ENCODE data around the gene SLC1A7. TPM values are rescaled to one million over a fixed set of nuclear protein-coding genes. Genes with fewer than 3 reads are reported as not detected.

Gene SLC1A7
- total and polyA plus RNA-seq, 2 of the 13 experiments (the other 11 are each of a cell fraction or from before 2014, with no cell fraction given) = 0.04 to 2.0 TPM

DNA sequence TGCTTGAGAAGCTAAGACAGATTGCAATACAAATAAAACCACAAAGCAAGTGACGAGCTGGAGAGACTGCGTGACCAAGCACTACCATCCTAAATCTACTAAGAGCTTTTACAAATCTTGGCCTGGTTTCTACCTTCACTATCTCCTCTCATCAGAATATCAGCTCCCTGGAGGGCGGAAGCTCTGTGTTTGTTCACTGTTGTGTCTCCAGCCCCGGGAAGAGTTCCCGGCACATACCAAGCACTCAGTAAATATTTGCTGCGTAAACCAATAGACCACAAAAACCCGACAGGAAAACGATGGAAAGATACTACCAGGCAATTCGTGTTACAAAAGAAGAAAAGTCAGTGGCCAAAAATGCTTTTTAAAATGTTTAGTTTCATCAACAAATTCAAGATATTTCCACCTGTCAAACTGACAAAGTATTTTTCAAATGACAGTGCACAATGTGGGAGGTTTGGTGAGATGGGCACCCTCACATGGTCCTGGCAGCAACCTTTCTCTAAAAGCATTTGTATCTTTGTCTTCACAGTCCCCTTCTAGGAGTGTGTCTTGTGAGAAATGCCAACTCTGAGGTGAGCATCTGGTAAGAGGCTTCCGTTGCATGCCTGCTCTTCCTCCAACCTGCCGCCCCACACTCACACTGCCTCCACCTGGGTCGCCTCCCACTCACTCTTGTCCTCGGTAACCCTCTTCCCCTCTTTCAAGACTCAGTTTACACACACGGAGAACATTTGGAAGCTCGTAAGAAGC is 34.7 kb downstream of the SLC1A7 start (continued):
- TF ChIP-seq, protein P1, sequence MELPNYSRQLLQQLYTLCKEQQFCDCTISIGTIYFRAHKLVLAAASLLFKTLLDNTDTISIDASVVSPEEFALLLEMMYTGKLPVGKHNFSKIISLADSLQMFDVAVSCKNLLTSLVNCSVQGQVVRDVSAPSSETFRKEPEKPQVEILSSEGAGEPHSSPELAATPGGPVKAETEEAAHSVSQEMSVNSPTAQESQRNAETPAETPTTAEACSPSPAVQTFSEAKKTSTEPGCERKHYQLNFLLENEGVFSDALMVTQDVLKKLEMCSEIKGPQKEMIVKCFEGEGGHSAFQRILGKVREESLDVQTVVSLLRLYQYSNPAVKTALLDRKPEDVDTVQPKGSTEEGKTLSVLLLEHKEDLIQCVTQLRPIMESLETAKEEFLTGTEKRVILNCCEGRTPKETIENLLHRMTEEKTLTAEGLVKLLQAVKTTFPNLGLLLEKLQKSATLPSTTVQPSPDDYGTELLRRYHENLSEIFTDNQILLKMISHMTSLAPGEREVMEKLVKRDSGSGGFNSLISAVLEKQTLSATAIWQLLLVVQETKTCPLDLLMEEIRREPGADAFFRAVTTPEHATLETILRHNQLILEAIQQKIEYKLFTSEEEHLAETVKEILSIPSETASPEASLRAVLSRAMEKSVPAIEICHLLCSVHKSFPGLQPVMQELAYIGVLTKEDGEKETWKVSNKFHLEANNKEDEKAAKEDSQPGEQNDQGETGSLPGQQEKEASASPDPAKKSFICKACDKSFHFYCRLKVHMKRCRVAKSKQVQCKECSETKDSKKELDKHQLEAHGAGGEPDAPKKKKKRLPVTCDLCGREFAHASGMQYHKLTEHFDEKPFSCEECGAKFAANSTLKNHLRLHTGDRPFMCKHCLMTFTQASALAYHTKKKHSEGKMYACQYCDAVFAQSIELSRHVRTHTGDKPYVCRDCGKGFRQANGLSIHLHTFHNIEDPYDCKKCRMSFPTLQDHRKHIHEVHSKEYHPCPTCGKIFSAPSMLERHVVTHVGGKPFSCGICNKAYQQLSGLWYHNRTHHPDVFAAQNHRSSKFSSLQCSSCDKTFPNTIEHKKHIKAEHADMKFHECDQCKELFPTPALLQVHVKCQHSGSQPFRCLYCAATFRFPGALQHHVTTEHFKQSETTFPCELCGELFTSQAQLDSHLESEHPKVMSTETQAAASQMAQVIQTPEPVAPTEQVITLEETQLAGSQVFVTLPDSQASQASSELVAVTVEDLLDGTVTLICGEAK (IDR thresholded peaks at IDR 0.05) = no peak
- TF ChIP-seq, protein P1 (CRISPR knock-in tag; IDR thresholded peaks at IDR 0.05) = peak; percentile 74; the same call in 1 of the 2 replicates
- TF ChIP-seq SCMH1 (CRISPR knock-in tag; IDR thresholded peaks at IDR 0.05; ENCODE audit: borderline replicate concordance) (no peak), ZNF576 (CRISPR knock-in tag; IDR thresholded peaks at IDR 0.05) (no peak), HNRNPK (IDR thresholded peaks at IDR 0.05; ENCODE audit: low read depth, low read length, poor library complexity, severe bottlenecking) (no peak), ZNF143 (CRISPR knock-in tag; IDR thresholded peaks at IDR 0.05) (no peak), SP140L (CRISPR knock-in tag; IDR thresholded peaks at IDR 0.05; ENCODE audit: borderline replicate concordance) (0 out of 2 replicates have a peak, but pooled peaks have one; percentile 79), ZKSCAN1 (IDR thresholded peaks at IDR 0.05; ENCODE audit: low read length) (no peak), ZNF780A (CRISPR knock-in tag; IDR thresholded peaks at IDR 0.05) (no peak), ZFP62 (CRISPR knock-in tag; IDR thresholded peaks at IDR 0.05) (no peak), PHF21A (CRISPR knock-in tag; IDR thresholded peaks at IDR 0.05) (peak; percentile 76), MATR3 (CRISPR knock-in tag; IDR thresholded peaks at IDR 0.05) (no peak)
- TF ChIP-seq, protein P2, sequence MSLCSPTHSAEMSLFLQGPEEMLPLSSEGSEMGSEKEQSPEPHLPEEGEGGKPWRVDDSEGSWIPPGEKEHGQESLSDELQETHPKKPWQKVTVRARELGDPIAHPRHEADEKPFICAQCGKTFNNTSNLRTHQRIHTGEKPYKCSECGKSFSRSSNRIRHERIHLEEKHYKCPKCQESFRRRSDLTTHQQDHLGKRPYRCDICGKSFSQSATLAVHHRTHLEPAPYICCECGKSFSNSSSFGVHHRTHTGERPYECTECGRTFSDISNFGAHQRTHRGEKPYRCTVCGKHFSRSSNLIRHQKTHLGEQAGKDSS (CRISPR knock-in tag; IDR thresholded peaks at IDR 0.05; ENCODE audit: borderline replicate concordance, low read depth) = no peak
- TF ChIP-seq, protein P3, sequence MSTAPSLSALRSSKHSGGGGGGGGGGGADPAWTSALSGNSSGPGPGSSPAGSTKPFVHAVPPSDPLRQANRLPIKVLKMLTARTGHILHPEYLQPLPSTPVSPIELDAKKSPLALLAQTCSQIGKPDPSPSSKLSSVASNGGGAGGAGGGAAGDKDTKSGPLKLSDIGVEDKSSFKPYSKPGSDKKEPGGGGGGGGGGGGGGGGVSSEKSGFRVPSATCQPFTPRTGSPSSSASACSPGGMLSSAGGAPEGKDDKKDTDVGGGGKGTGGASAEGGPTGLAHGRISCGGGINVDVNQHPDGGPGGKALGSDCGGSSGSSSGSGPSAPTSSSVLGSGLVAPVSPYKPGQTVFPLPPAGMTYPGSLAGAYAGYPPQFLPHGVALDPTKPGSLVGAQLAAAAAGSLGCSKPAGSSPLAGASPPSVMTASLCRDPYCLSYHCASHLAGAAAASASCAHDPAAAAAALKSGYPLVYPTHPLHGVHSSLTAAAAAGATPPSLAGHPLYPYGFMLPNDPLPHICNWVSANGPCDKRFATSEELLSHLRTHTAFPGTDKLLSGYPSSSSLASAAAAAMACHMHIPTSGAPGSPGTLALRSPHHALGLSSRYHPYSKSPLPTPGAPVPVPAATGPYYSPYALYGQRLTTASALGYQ (CRISPR knock-in tag; IDR thresholded peaks at IDR 0.05) = peak; percentile 99
- TF ChIP-seq, protein P4, sequence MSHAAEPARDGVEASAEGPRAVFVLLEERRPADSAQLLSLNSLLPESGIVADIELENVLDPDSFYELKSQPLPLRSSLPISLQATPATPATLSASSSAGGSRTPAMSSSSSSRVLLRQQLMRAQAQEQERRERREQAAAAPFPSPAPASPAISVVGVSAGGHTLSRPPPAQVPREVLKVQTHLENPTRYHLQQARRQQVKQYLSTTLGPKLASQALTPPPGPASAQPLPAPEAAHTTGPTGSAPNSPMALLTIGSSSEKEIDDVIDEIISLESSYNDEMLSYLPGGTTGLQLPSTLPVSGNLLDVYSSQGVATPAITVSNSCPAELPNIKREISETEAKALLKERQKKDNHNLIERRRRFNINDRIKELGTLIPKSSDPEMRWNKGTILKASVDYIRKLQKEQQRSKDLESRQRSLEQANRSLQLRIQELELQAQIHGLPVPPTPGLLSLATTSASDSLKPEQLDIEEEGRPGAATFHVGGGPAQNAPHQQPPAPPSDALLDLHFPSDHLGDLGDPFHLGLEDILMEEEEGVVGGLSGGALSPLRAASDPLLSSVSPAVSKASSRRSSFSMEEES (CRISPR knock-in tag; IDR thresholded peaks at IDR 0.05) = peak; percentile 79

All from HepG2 (cell line).